Adrenal gland (tissue), 5 donors: ENCODE results near the gene SYCN.

Experiments used
- CTCF ChIP-seq, 6 experiments: fragments of 450-650 bp in 4 of 6; fragments of 200-600 bp in 2 of 6; sonication (generic) in 1 of 6; IDR thresholded peaks; 1 replicate in 5 of 6; 2 replicates in 1 of 6; pipeline versions ENCODE4 v1.5.1 to v1.8.0; 2016 to 2021; ENCODE audit warnings: antibody characterized with exemption in 6 of 6, mild to moderate bottlenecking in 2 of 6, moderate library complexity in 1 of 6
- POLR2A ChIP-seq, 2 donors: fragments of 450-650 bp; IDR thresholded peaks; one replicate each; pipeline ENCODE4 v1.6.1; 2017; ENCODE audit warnings: antibody characterized with exemption in 2 of 2, mild to moderate bottlenecking in 2 of 2, moderate library complexity in 1 of 2
- donor health status: DM: no; HTN: no; CAD: no.

GRCh38 chr19:39232708-39233107 is 28.6 kb upstream of the SYCN start:
- no peak for TF ChIP-seq POLR2A (IDR thresholded peaks at IDR 0.05)
- no peak for TF ChIP-seq CTCF (IDR thresholded peaks at IDR 0.05)
